NCI-H1092 (cell line): ENCODE data around the gene PXN.

Experiments used
- DNase-seq: peaks from one replicate; lab custom pipeline; 2025; lab: John Stamatoyannopoulos, UW

PXN gene

GRCh38 chr12:120265473-120266179 is at the start of gene PXN:
Gene PXN, minus strand, starts transcription at chr12:120265730. Its CDS starts 101 bp downstream, at chr12:120265629.
- DNase-seq: peak; percentile 15

GRCh38 chr12:120314220-120314619 is 48.7 kb upstream of the PXN start:
- no peak for DNase-seq

- DNase-seq: peak; percentile 80
Observed at GRCh38 chr12:120301962-120302815, 36.7 kb upstream of the PXN start, which contains the start of gene SIRT4. Gene SIRT4, plus strand, starts transcription at chr12:120302321. Its CDS starts 1,241 bp downstream, at chr12:120303562.

- peak; percentile 88 for DNase-seq
Observed at GRCh38 chr12:120292661-120293531, 27.4 kb upstream of the PXN start, which contains the start of gene RNU4-1. Gene RNU4-1, minus strand, starts transcription at chr12:120293237.

GRCh38 chr12:120292411-120292660 is 26.8 kb upstream of the PXN start:
- no peak for DNase-seq

DNA sequence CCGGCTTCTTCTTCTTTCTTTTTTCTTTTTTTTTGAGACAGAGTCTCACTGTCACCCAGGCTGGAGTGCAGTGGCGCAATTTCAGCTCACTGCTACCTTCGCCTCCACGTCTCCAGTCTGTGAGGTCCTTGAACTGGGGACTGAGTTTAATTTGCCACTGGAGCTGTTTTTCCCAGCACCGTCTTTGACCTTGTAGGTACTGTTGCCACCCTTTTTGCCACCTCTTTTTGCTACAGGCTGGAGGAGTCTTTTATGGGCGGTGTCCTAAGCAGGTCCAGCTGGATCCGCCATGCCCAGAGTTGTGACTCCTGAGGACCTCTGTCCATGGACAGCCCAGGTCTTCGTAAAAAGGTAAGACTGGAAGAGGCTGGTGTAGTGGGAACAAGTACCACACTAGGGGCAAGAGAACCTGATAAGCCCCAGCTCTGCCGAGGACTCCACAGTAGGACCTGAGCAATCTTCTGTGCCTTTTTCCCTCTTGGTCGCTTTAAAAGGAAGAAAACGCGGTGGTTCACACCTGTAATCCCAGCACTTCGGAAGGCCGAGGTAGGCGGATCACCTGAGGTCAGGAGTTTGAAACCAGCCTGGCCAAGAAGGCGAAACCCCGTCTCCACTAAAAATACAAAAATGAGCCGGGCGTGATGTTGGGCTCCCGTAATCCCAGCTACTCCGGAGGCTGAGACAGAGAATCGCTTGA is 25.2 kb upstream of the PXN start:
- DNase-seq: no peak

- DNase-seq: no peak
Observed at GRCh38 chr12:120287491-120287890, 22.0 kb upstream of the PXN start.

DNA sequence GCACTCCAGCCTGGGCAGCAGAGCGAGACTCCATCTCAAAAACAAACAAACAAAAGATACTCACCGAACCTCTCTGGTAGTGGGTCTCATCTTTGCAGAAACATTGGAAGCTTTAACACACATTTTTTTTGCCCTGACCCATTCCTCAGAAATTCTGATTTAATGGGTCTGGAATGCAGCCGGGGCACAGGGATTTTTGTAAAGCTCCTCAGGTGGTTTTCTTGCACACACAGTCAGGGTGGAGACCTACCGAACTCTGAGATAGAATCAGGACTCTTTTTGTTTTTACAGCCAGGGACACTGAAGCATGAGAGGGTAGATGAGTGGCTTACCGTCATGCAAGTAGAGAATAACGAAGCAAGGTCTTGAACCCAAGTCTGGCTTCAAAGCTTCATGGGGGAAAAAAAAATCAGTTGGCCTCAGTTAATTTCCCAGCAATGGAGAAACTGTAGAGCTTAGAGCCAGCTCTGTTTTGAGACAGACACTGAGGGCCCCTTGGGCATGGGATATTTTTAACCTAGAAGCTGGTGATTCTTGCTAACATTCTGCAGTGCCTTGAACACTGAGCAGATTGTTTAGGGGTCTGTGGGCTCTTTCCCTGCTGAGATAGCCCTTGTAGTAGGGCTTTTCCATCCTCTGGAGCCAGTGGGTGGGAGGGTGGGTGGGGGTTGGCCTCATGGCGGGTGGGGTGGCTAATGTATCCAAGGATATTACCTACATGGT is 21.4 kb upstream of the PXN start:
- no peak for DNase-seq

GRCh38 chr12:120284381-120284780 is 18.9 kb upstream of the PXN start:
- no peak for DNase-seq

DNA sequence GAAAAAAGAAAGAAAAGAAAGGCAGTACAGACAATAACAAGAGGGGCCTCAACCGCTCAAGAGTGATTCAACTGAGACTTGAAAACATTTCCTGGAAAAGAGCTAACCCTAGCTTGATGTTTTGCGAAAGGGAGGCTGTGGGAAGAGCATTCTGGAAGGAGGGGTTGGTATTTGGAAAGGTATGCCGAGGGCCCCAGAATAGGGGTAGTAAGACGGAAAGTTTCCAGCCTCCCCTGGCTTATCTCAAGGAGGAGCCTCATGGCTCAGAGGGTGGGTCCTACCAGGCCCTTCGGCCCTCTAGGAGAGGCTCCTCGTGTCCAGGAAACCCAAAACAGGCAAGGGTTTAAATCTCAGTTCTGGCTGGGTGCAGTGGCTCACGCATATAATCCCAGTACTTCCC is 17.8 kb upstream of the PXN start:
- no peak for DNase-seq

DNA sequence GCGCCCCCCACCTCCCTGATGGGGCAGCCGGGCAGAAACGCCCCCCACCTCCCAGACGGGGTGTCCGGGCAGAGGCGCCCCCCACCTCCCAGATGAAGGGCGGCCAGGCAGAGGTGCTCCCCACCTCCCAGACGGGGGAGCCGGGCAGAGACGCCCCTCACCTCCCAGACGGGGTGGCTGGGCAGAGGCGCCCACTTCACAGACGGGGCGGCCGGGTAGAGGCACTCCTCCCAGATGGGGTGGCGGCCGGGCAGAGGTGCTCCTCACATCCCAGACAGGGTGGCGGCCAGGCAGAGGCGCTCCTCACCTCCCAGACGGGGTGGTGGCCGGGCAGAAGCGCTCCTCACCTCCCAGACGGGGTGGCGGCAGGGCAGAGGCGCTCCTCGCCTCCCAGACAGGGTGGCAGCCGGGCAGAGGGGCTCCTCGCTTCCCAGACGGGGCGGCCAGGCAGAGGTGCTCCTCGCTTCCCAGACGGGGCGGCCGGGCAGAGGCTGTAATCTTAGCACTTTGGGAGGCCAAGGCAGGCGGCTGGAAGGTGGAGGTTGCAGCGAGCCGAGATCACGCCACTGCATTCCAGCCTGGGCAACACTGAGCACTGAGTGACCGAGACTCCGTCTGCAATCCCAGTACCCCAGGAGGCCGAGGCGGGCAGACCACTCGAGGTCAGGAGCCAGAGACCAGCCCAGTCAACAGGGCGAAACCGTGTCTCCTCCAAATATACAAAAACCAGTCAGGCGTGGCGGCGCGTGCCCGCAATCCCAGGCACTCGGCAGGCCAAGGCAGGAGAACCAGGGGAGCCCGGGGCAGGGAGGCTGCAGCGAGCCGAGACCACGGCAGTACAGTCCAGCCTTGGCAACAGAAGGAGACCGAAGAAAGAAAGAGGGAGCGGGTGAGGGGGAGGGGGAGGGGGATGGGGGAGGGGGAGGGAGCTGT is 12.9 kb upstream of the PXN start:
- DNase-seq: no peak

- no peak for DNase-seq
Observed at GRCh38 chr12:120276734-120277133, 11.2 kb upstream of the PXN start.

GRCh38 chr12:120267736-120268135 is 2.2 kb upstream of the PXN start:
- DNase-seq: no peak

DNA sequence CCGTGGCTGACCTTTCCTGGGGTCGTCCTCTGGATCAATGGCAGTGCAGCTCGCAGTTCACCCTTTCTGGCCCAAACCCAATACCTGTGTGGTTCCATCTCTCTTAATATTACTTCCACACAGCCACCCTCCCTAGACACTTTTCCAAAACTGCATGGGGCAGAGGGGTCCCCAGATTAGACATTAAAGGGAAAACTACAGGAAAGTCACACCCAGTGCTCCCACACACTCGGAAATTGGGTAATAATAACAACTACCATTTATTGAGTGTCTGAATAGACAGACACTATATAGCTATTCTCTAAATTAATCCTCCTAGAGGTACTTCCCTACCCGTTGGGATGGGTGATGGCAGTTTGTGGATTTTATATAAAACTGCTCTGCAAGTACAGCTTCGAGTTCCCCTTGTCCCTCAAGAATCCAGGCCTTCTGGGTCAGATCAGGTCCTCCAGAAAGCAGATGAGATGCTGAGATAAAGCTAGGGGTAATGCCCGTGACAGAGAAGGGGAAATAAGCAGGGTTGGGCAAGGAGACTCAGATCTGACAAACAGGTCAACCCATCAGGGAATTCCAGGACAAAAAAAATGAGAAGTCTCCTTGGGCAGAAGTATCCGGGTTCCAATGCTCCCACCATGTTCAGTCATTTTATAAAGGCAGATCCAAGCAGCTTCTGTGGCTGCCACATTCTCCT is 795 bp upstream of the PXN start:
- DNase-seq: no peak

GRCh38 chr12:120264904-120265472 is 542 bp downstream of the PXN start:
- no peak for DNase-seq

DNA sequence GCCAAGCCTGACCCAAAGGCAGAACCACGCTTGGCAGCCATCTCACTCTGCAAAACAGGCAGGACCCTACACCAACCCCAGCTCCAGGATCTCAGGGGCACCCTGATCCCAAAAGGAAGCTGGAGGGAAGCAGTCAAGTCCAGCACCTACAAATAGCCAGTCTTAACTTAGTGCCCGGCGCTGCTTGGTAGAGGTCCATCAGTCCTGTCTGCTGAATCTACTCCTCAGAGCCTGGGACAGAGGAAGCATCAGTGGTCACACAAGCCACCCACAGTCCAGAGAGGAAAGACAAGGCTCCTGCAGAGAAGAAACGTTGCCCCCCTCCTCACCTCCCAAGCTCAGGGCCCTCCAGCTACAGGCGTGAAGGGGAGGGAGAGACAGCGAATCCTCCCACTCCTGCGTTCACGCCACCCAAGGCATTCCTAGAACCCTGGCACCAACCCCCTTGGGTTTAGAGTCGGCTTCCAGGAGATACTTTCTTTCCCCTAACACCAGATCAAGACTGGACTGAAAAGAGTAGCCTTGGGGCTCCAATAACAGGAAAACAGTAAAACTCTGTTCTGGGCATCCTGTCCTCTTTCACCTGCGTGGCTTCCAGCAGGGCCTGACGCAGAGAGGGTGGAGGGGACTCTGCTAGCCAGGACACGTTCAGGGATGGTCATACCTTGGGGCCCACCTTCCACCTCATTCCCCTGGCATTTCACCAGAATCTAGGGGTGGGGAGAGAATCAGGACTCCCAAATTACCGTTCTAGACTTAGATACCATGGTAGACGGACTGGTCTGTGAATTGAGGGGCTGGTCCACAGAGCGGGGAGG is 1.2 kb downstream of the PXN start:
- no peak for DNase-seq

DNA sequence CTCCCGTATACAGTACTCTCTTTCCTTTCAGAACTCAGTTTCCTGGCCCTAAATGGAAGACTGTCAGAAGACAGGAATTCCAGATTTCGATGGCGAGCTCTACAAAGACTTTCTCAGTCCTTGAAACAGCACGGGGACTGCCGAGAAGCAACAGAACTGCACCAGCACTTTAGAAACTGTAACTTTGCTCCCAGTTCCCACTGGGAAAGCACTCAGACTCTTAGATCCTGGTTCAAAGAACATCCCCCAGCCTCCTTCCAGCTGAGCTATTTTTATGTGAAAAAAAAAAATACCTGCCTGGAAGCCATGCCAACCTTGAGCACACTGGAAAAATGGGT is 1.8 kb downstream of the PXN start:
- no peak for DNase-seq
